ENCODE data around the gene MYO7A. TPM values are rescaled to one million over a fixed set of nuclear protein-coding genes. Genes with fewer than 3 reads are reported as not detected.

MYO7A gene
- total RNA-seq, 1 donor from 2014 or later: 2.2 TPM

- no peak overlapping the region for H3K4me3 Mint-ChIP-seq
- DNase-seq (ENCODE audit: low spot score in 2 of 2, unreplicated experiment in 2 of 2): no peak
- no peaks in the 10 kb centered on the region for H3K27me3 Mint-ChIP-seq (ENCODE audit: low read depth)
- H3K4me1 Mint-ChIP-seq: peaks cover 19% of the 10 kb centered on the region
- H3K36me3 Mint-ChIP-seq: no peaks in the 10 kb centered on the region
- TF ChIP-seq CTCF (IDR thresholded peaks at IDR 0.05; ENCODE audit: unreplicated experiment): no peak
- H3K27ac Mint-ChIP-seq: peak overlapping the region; percentile 1
- H3K9me3 Mint-ChIP-seq: no peaks in the 10 kb centered on the region
Observed at GRCh38 chr11:77107950-77108349, 20.1 kb upstream of the MYO7A start.

- TF ChIP-seq CTCF (IDR thresholded peaks at IDR 0.05; ENCODE audit: unreplicated experiment): no peak
- Mint-ChIP-seq H3K4me1 (peaks cover 20% of the 10 kb centered on the region), H3K27ac (peak overlapping the region; percentile 1), H3K27me3 (ENCODE audit: low read depth) (no peaks in the 10 kb centered on the region), H3K9me3 (no peaks in the 10 kb centered on the region), H3K36me3 (no peaks in the 10 kb centered on the region), H3K4me3 (no peak overlapping the region)
- DNase-seq (ENCODE audit: low spot score in 2 of 2, unreplicated experiment in 2 of 2): no peak
Observed at GRCh38 chr11:77108436-77108835, 19.6 kb upstream of the MYO7A start.

GRCh38 chr11:77109236-77110019 lies 18.6 kb upstream of the MYO7A start:
- Mint-ChIP-seq H3K9me3 (no peaks in the 10 kb centered on the region), H3K27ac (no peak overlapping the region), H3K4me1 (peaks cover 20% of the 10 kb centered on the region), H3K36me3 (no peaks in the 10 kb centered on the region), H3K4me3 (no peak overlapping the region), H3K27me3 (ENCODE audit: low read depth) (no peaks in the 10 kb centered on the region)
- DNase-seq (ENCODE audit: low spot score in 2 of 2, unreplicated experiment in 2 of 2): no peak
- TF ChIP-seq CTCF (IDR thresholded peaks at IDR 0.05; ENCODE audit: unreplicated experiment): no peak

- no peaks in the 10 kb centered on the region for H3K9me3 Mint-ChIP-seq
- no peak overlapping the region for H3K27ac Mint-ChIP-seq
- TF ChIP-seq CTCF (IDR thresholded peaks at IDR 0.05; ENCODE audit: unreplicated experiment): no peak
- peaks cover 20% of the 10 kb centered on the region for H3K4me1 Mint-ChIP-seq
- no peak for DNase-seq (ENCODE audit: low spot score in 2 of 2, unreplicated experiment in 2 of 2)
- H3K4me3 Mint-ChIP-seq: no peak overlapping the region
- no peaks in the 10 kb centered on the region for H3K36me3 Mint-ChIP-seq
- no peaks in the 10 kb centered on the region for H3K27me3 Mint-ChIP-seq (ENCODE audit: low read depth)
Observed at GRCh38 chr11:77110836-77111235, 17.2 kb upstream of the MYO7A start.

- Mint-ChIP-seq H3K4me3 (no peak overlapping the region), H3K27ac (no peak overlapping the region), H3K4me1 (peaks cover 20% of the 10 kb centered on the region), H3K27me3 (ENCODE audit: low read depth) (no peaks in the 10 kb centered on the region), H3K9me3 (no peaks in the 10 kb centered on the region), H3K36me3 (no peaks in the 10 kb centered on the region)
- no peak for TF ChIP-seq CTCF (IDR thresholded peaks at IDR 0.05; ENCODE audit: unreplicated experiment)
- DNase-seq (ENCODE audit: low spot score in 2 of 2, unreplicated experiment in 2 of 2): no peak
Observed at GRCh38 chr11:77111277-77111676, 16.8 kb upstream of the MYO7A start.

Data from mesothelial cell of epicardium (in vitro differentiated cells).